WTC11 (cell line): ENCODE measurements around the gene RPL39L. TPM values are rescaled to one million over a fixed set of nuclear protein-coding genes. Genes with fewer than 3 reads are reported as not detected.

Experiments used
- ATAC-seq: fragments of 200-7000 bp; cut with Tn5 transposase; 2 replicates; pipeline ENCODE4 v1.10.0; 2021; ENCODE audit warnings: mild to moderate bottlenecking, moderate library complexity
- CTCF ChIA-PET: fragments of 300-600 bp; sonication (Branson Sonifier 250); formaldehyde crosslinking; loops from one replicate; lab custom pipeline; 2021; ENCODE audit warnings: antibody characterized with exemption; lab: Charles Lee
- POLR2A ChIA-PET: fragments of 350-600 bp; sonication (Branson Sonifier 250); formaldehyde crosslinking; loops from one replicate; lab custom pipeline; 2021; ENCODE audit warnings: antibody characterized with exemption; lab: Charles Lee
- DNase-seq: peaks from one replicate; pipeline ENCODE4 v3.0.0; 2021; ENCODE audit warnings: low spot score
- H3K27ac Mint-ChIP-seq: 2 replicates; pipeline ENCODE4 v1.8.0; 2021; ENCODE audit warnings: mixed read lengths
- H3K27me3 Mint-ChIP-seq: 2 replicates; pipeline ENCODE4 v1.8.0; 2021; ENCODE audit warnings: low read depth, mild to moderate bottlenecking, moderate library complexity, mixed read lengths
- H3K36me3 Mint-ChIP-seq: 2 replicates; pipeline ENCODE4 v1.8.0; 2021; ENCODE audit warnings: mixed read lengths
- H3K4me1 Mint-ChIP-seq: 2 replicates; pipeline ENCODE4 v1.8.0; 2022; ENCODE audit warnings: mixed read lengths
- H3K4me3 Mint-ChIP-seq: 2 replicates; pipeline ENCODE4 v1.8.0; 2021; ENCODE audit warnings: mild to moderate bottlenecking, moderate library complexity, mixed read lengths
- H3K9me3 Mint-ChIP-seq: 2 replicates; pipeline ENCODE4 v1.8.0; 2021; ENCODE audit warnings: mixed read lengths
- ATF1 ChIP-seq: sonication (generic); formaldehyde crosslinking; IDR thresholded peaks from 2 replicates; pipeline ENCODE4 v1.8.1; 2023; ENCODE audit warnings: mild to moderate bottlenecking, moderate library complexity, missing genetic modification reagents
- CTCF ChIP-seq: fragments of 200-600 bp; IDR thresholded peaks from 2 replicates; pipeline ENCODE4 v1.8.0; 2022; ENCODE audit warnings: antibody characterized with exemption
- GABPB1 ChIP-seq: sonication (generic); formaldehyde crosslinking; IDR thresholded peaks from 2 replicates; pipeline ENCODE4 v1.8.1; 2023; ENCODE audit warnings: mild to moderate bottlenecking, missing genetic modification reagents
- NR1H2 ChIP-seq: sonication (generic); formaldehyde crosslinking; IDR thresholded peaks from 2 replicates; pipeline ENCODE4 v1.9.0; 2021; ENCODE audit warnings: mild to moderate bottlenecking, moderate library complexity, missing genetic modification reagents
- PRRX2 ChIP-seq: fragments of 250-450 bp; sonication (Bioruptor Pico); IDR thresholded peaks from 2 replicates; pipeline ENCODE4 v1.8.0; 2021; ENCODE audit warnings: mild to moderate bottlenecking
- TP53 ChIP-seq: sonication (generic); formaldehyde crosslinking; IDR thresholded peaks from 2 replicates; pipeline ENCODE4 v1.8.1; 2023; ENCODE audit warnings: mild to moderate bottlenecking, missing genetic modification reagents
- ZNF317 ChIP-seq: sonication (generic); formaldehyde crosslinking; IDR thresholded peaks from 2 replicates; pipeline ENCODE4 v1.8.1; 2023; ENCODE audit warnings: low read depth, mild to moderate bottlenecking, moderate library complexity, missing genetic modification reagents, borderline replicate concordance
- ZNF425 ChIP-seq: fragments of 250-450 bp; sonication (Bioruptor Pico); conservative IDR thresholded peaks from 2 replicates; pipeline ENCODE4 v1.9.0; 2021; ENCODE audit warnings: mild to moderate bottlenecking
- ZNF532 ChIP-seq: fragments of 250-450 bp; sonication (Bioruptor Pico); IDR thresholded peaks from 2 replicates; pipeline ENCODE4 v1.9.0; 2021; ENCODE audit warnings: mild to moderate bottlenecking, borderline replicate concordance
- ZNF671 ChIP-seq: fragments of 250-450 bp; sonication (Bioruptor Pico); IDR thresholded peaks from 2 replicates; pipeline ENCODE4 v1.8.0; 2021; ENCODE audit warnings: mild to moderate bottlenecking
- total RNA-seq: library from RNA; stranded (reverse); gene quantifications from 3 replicates; pipeline ENCODE4 v1.2.3, GENCODE V29; 2021

The RPL39L gene
- total RNA-seq, 1 experiment from 2014 or later: 78.3 TPM

- DNase-seq: no peak
- ATAC-seq: no peak
- TF ChIP-seq ATF1: no peak
- Mint-ChIP-seq H3K27me3 (peaks cover 2% of the 10 kb centered on the region; the same call in 1 of the 2 replicates), H3K9me3 (peaks cover 24% of the 10 kb centered on the region), H3K27ac (no peak overlapping the region), H3K4me3 (no peak overlapping the region), H3K4me1 (peaks cover 33% of the 10 kb centered on the region), H3K36me3 (peaks cover 21% of the 10 kb centered on the region)
- ChIA-PET CTCF (interaction anchor here (1.3 to 1.8 kb wide), 4 partner anchors 29 to 235 kb away, joined by 3 to 12 read pairs (median 7); partner anchors contain the start of gene RPL39L), POLR2A (no interaction called here)
Measured at GRCh38 chr3:187084126-187084525, 55.2 kb downstream of the RPL39L start.

- ATAC-seq (no peak), DNase-seq (no peak)
- TF ChIP-seq ZNF317 (CRISPR knock-in tag) (no peak), NR1H2 (CRISPR knock-in tag) (no peak), ZNF425 (CRISPR knock-in tag) (no peak), TP53 (CRISPR knock-in tag) (no peak), PRRX2 (CRISPR knock-in tag) (no peak), ZNF671 (CRISPR knock-in tag) (no peak), CTCF (no peak)
- peaks cover 13% of the 10 kb centered on the region for H3K9me3 Mint-ChIP-seq
- no peaks in the 10 kb centered on the region for H3K27me3 Mint-ChIP-seq
- peaks cover 37% of the 10 kb centered on the region for H3K4me1 Mint-ChIP-seq
- ChIA-PET POLR2A (interaction anchor here (0.6 kb wide), 1 partner anchor 36 kb away, joined by 3 read pairs; no protein-coding TSS in a partner anchor), CTCF (no interaction called here)
- no peak overlapping the region for H3K27ac Mint-ChIP-seq
- no peak overlapping the region for H3K4me3 Mint-ChIP-seq
- H3K36me3 Mint-ChIP-seq: peaks cover 20% of the 10 kb centered on the region
Measured at GRCh38 chr3:187082758-187083375, 56.4 kb downstream of the RPL39L start.

- ChIA-PET POLR2A (interaction anchor here (0.7 kb wide), 1 partner anchor 180 kb away, joined by 3 read pairs; no protein-coding TSS in a partner anchor), CTCF (interaction anchor here (0.7 to 1.2 kb wide), 2 partner anchors 32 to 70 kb away, joined by 3 read pairs; no protein-coding TSS in a partner anchor)
- H3K9me3 Mint-ChIP-seq: no peaks in the 10 kb centered on the region
- H3K36me3 Mint-ChIP-seq: peaks cover 24% of the 10 kb centered on the region
- H3K4me1 Mint-ChIP-seq: peaks cover 42% of the 10 kb centered on the region
- ATAC-seq: no peak
- H3K4me3 Mint-ChIP-seq: no peak overlapping the region
- no peaks in the 10 kb centered on the region for H3K27me3 Mint-ChIP-seq
- DNase-seq: no peak
- H3K27ac Mint-ChIP-seq: peak overlapping the region; percentile 63
- TF ChIP-seq GABPB1 (CRISPR knock-in tag) (0 out of 2 replicates have a peak, but pooled peaks have one; percentile 19), ZNF532 (CRISPR knock-in tag) (no peak)
Measured at GRCh38 chr3:187080799-187081450, 58.4 kb downstream of the RPL39L start.
